GM23248 (cell line): ENCODE measurements around the gene ADIPOR2. TPM values are rescaled to one million over a fixed set of nuclear protein-coding genes. Genes with fewer than 3 reads are reported as not detected.

Experiments
- DNase-seq: peaks from one replicate; pipeline ENCODE4 v3.0.0-alpha.2; 2015
- H2AFZ ChIP-seq: fragments of 200-600 bp; sonication (generic); 2 replicates; pipeline ENCODE4 v1.6.1; 2016; ENCODE audit warnings: antibody characterized with exemption
- H3F3A ChIP-seq: fragments of 200-600 bp; sonication (generic); 2 replicates; pipeline ENCODE4 v1.6.1; 2016; ENCODE audit warnings: mild to moderate bottlenecking, antibody characterized with exemption, mixed run types; ENCODE audit not compliant: insufficient read depth
- H3K27ac ChIP-seq: fragments of 200-600 bp; sonication (generic); 2 replicates; pipeline ENCODE4 v1.5.1; 2016; ENCODE audit warnings: mild to moderate bottlenecking
- H3K27me3 ChIP-seq: fragments of 200-600 bp; sonication (generic); replicated peaks from 2 replicates; pipeline ENCODE4 v1.6.1; 2016; ENCODE audit warnings: mild to moderate bottlenecking; ENCODE audit not compliant: insufficient read depth
- H3K36me3 ChIP-seq: fragments of 200-600 bp; sonication (generic); 2 replicates; pipeline ENCODE4 v1.6.1; 2016; ENCODE audit warnings: low read depth, mild to moderate bottlenecking
- H3K4me1 ChIP-seq: fragments of 200-600 bp; sonication (generic); 2 replicates; pipeline ENCODE4 v1.6.1; 2016; ENCODE audit warnings: mild to moderate bottlenecking; ENCODE audit not compliant: insufficient read depth
- H3K4me2 ChIP-seq: fragments of 200-600 bp; sonication (generic); one replicate; pipeline ENCODE4 v1.6.1; 2016; ENCODE audit warnings: mild to moderate bottlenecking; ENCODE audit not compliant: unreplicated experiment
- H3K4me3 ChIP-seq: fragments of 200-600 bp; sonication (generic); 2 replicates; pipeline ENCODE4 v1.5.1; 2016; ENCODE audit warnings: mild to moderate bottlenecking
- H3K79me2 ChIP-seq: fragments of 200-600 bp; sonication (generic); 2 replicates; pipeline ENCODE4 v1.6.1; 2016; ENCODE audit warnings: mild to moderate bottlenecking; ENCODE audit not compliant: insufficient read depth
- H3K9ac ChIP-seq: fragments of 200-600 bp; sonication (generic); 2 replicates; pipeline ENCODE4 v1.6.1; 2016; ENCODE audit warnings: mild to moderate bottlenecking
- H3K9me2 ChIP-seq: fragments of 200-600 bp; sonication (generic); 2 replicates; pipeline ENCODE4 v1.6.1; 2016; ENCODE audit warnings: mixed run types, mild to moderate bottlenecking, moderate library complexity; ENCODE audit not compliant: insufficient read depth
- H3K9me3 ChIP-seq: fragments of 200-600 bp; sonication (generic); one replicate; pipeline ENCODE4 v1.6.1; 2017; ENCODE audit warnings: low read depth
- H4K20me1 ChIP-seq: fragments of 200-600 bp; sonication (generic); 2 replicates; pipeline ENCODE4 v1.6.0; 2016; ENCODE audit not compliant: insufficient read depth
- EZH2 ChIP-seq: fragments of 200-600 bp; sonication (generic); IDR thresholded peaks from 2 replicates; pipeline ENCODE4 v1.6.1; 2018; ENCODE audit warnings: antibody characterized with exemption, mild to moderate bottlenecking; ENCODE audit not compliant: insufficient read depth, poor library complexity, severe bottlenecking
- EZH2phosphoT487 ChIP-seq: fragments of 200-600 bp; sonication (generic); IDR thresholded peaks from 2 replicates; pipeline ENCODE4 v1.6.1; 2018; ENCODE audit warnings: antibody characterized with exemption, moderate library complexity, mild to moderate bottlenecking, low read depth; ENCODE audit not compliant: insufficient read depth
- WGBS, 2 experiments: methylation state at CpG; one replicate each; pipeline ENCODE4 v1.1.6; 2015 to 2017; ENCODE audit warnings: low lambda C conversion rate in 2 of 2, low coverage in 1 of 2; ENCODE audit errors: missing lambda C conversion rate in 2 of 2; 5-methylcytosine and 5-hydroxymethylcytosine counted together
- in situ Hi-C: fragments of 300-500 bp; cut with MboI; formaldehyde crosslinking; loops from 2 replicates; pipeline ENCODE4 v1.15.0; 2020
- polyA plus RNA-seq: library from polyadenylated mRNA; unstranded; fragments of >200 nt; fragmentation: Nextera tagmentation; extraction: Ambion mirVana; gene quantifications from 2 replicates; pipeline ENCODE4 v1.2.1, GENCODE V29; 2016
- total RNA-seq: library from RNA; depleted of rRNA; stranded (reverse); fragments of >200 nt; shearing (Covaris generic); gene quantifications from 2 replicates; pipeline ENCODE4 v1.2.3, GENCODE V29; 2014

Gene ADIPOR2
- total and polyA plus RNA-seq, 2 experiments from 2014 or later: 4.2 to 18.8 TPM

- Histone ChIP-seq H3K9me3 (no peaks in the 10 kb centered on the region), H3K4me1 (no peaks in the 10 kb centered on the region), H3K4me3 (no peak overlapping the region), H3K27me3 (no peaks in the 10 kb centered on the region), H2AFZ (no peak overlapping the region), H3F3A (no peaks in the 10 kb centered on the region), H3K9me2 (no peaks in the 10 kb centered on the region), H3K27ac (no peak overlapping the region), H3K36me3 (no peaks in the 10 kb centered on the region), H3K4me2 (no peak overlapping the region), H3K79me2 (no peaks in the 10 kb centered on the region), H4K20me1 (no peaks in the 10 kb centered on the region), H3K9ac (no peak overlapping the region)
- in situ Hi-C loops: loop anchor here (10.0 to 25.0 kb wide), 2 partner anchors 227 to 661 kb away; no protein-coding TSS in a partner anchor
- 90 to 98% methylated on average over 17 to 22 of the region's 22 CpGs for WGBS, 2 experiments
- no peak for TF ChIP-seq EZH2phosphoT487
- DNase-seq: no peak
Observed at GRCh38 chr12:1797991-1798640, 107.2 kb downstream of the ADIPOR2 start.

GRCh38 chr12:1798641-1799020, 107.8 kb downstream of the ADIPOR2 start:
- H3F3A ChIP-seq: no peaks in the 10 kb centered on the region
- H3K9me2 ChIP-seq: no peaks in the 10 kb centered on the region
- no peaks in the 10 kb centered on the region for H3K36me3 ChIP-seq
- no peaks in the 10 kb centered on the region for H3K9me3 ChIP-seq
- DNase-seq: no peak
- H2AFZ ChIP-seq: no peak overlapping the region
- H3K4me2 ChIP-seq: no peak overlapping the region
- no peak overlapping the region for H3K4me3 ChIP-seq
- no peaks in the 10 kb centered on the region for H3K27me3 ChIP-seq
- no peak overlapping the region for H3K9ac ChIP-seq
- H3K27ac ChIP-seq: no peak overlapping the region
- WGBS, 2 experiments: 86 to 91% methylated on average over 6 of the region's 6 CpGs
- in situ Hi-C loops: loop anchor here (10.0 to 25.0 kb wide), 2 partner anchors 226 to 661 kb away; no protein-coding TSS in a partner anchor
- TF ChIP-seq EZH2phosphoT487: no peak
- no peak for TF ChIP-seq EZH2
- no peaks in the 10 kb centered on the region for H3K79me2 ChIP-seq
- no peaks in the 10 kb centered on the region for H3K4me1 ChIP-seq
- no peaks in the 10 kb centered on the region for H4K20me1 ChIP-seq

- H3K9me2 ChIP-seq: no peaks in the 10 kb centered on the region
- H3K27ac ChIP-seq: no peak overlapping the region
- in situ Hi-C loops: loop anchor here (10.0 to 25.0 kb wide), 2 partner anchors 226 to 662 kb away; no protein-coding TSS in a partner anchor
- WGBS, 2 experiments: 93 to 94% methylated on average over 21 of the region's 21 CpGs
- no peaks in the 10 kb centered on the region for H3K79me2 ChIP-seq
- no peak overlapping the region for H3K4me2 ChIP-seq
- H3K4me3 ChIP-seq: no peak overlapping the region
- no peak overlapping the region for H2AFZ ChIP-seq
- H3K4me1 ChIP-seq: no peaks in the 10 kb centered on the region
- H4K20me1 ChIP-seq: no peaks in the 10 kb centered on the region
- H3F3A ChIP-seq: no peaks in the 10 kb centered on the region
- TF ChIP-seq EZH2 (no peak), EZH2phosphoT487 (no peak)
- H3K36me3 ChIP-seq: no peaks in the 10 kb centered on the region
- no peak overlapping the region for H3K9ac ChIP-seq
- DNase-seq: no peak
- no peaks in the 10 kb centered on the region for H3K9me3 ChIP-seq
- no peaks in the 10 kb centered on the region for H3K27me3 ChIP-seq
Observed at GRCh38 chr12:1799051-1799881, 108.4 kb downstream of the ADIPOR2 start.

GRCh38 chr12:1799882-1800400, 109.1 kb downstream of the ADIPOR2 start:
- no peak overlapping the region for H3K4me2 ChIP-seq
- H3K27me3 ChIP-seq: no peaks in the 10 kb centered on the region
- in situ Hi-C loops: loop anchor here (10.0 to 25.0 kb wide), 3 partner anchors 225 to 787 kb away; no protein-coding TSS in a partner anchor
- no peak overlapping the region for H3K27ac ChIP-seq
- no peaks in the 10 kb centered on the region for H3F3A ChIP-seq
- no peak overlapping the region for H3K4me3 ChIP-seq
- no peaks in the 10 kb centered on the region for H3K9me3 ChIP-seq
- H3K9ac ChIP-seq: no peak overlapping the region
- TF ChIP-seq EZH2phosphoT487 (no peak), EZH2 (no peak)
- no peak overlapping the region for H2AFZ ChIP-seq
- H3K79me2 ChIP-seq: no peaks in the 10 kb centered on the region
- no peaks in the 10 kb centered on the region for H4K20me1 ChIP-seq
- no peak for DNase-seq
- no peaks in the 10 kb centered on the region for H3K4me1 ChIP-seq
- no peaks in the 10 kb centered on the region for H3K9me2 ChIP-seq
- WGBS, 2 experiments: 70 to 71% methylated on average over 11 to 12 of the region's 12 CpGs
- no peaks in the 10 kb centered on the region for H3K36me3 ChIP-seq
